Measurements from ENCODE around the gene PIK3C3.
"Not testable (repeated sequence)": the region's sequence is repeated elsewhere in the genome, so short reads cannot be mapped to it uniquely, and the experiment has no call there.

Gene PIK3C3

GRCh38 chr18:42005782-42006181, 50.7 kb downstream of the PIK3C3 start:
- DNase-seq (ENCODE audit: extremely low read depth, low read depth), result no peak
- H3K4me3 ChIP-seq (replicated peaks; ENCODE audit: low read depth, low read length), result no peak overlapping the region
- no peak for TF ChIP-seq CTCF (IDR thresholded peaks at IDR 0.05; ENCODE audit: low read depth, low read length, missing control alignments)

DNA sequence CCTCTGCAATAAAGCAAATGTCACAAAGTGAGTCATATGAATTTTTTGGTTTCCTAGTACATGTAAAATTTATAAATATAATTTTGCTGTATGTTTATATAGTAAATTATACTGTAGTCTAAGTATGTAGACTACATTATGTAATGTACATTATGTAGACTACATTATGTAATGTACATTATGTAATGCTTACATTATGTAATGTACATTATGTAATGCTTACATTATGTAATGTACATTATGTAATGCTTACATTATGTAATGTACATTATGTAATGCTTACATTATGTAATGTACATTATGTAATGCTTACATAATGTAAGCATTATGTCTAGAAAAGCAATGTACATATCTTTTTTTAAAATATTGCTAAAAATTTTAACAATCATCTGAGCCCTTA, 54.4 kb downstream of the PIK3C3 start:
- H3K4me3 ChIP-seq (replicated peaks; ENCODE audit: low read depth, low read length); DNase-seq (ENCODE audit: extremely low read depth, low read depth): not testable (repeated sequence)

DNA sequence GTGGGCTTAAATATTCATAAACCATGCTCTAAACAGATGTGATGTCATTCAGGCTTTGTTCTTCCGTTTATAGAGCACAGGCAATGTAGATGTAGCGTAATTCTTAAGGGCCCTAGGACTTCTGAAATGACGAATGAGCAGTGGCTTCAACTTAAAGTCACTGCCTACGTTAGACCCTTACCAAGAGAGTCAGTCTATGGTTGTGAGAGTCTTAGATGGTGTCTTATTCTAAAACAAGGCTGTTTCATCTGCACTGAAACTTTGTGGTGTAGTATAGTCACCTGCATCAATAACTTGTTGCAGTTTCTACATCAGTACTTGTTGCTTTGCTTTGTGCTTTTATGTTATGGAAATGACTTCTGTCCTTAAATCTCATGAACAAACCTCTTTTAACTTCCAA, 56.0 kb downstream of the PIK3C3 start:
- no peak for DNase-seq (ENCODE audit: extremely low read depth, low read depth)
- TF ChIP-seq CTCF (IDR thresholded peaks at IDR 0.05; ENCODE audit: low read depth, low read length, missing control alignments), result no peak
- no peak overlapping the region for H3K4me3 ChIP-seq (replicated peaks; ENCODE audit: low read depth, low read length)

GRCh38 chr18:42018831-42019230, 63.8 kb downstream of the PIK3C3 start:
- TF ChIP-seq CTCF (IDR thresholded peaks at IDR 0.05; ENCODE audit: low read depth, low read length, missing control alignments), result no peak
- no peak for DNase-seq (ENCODE audit: extremely low read depth, low read depth)
- no peak overlapping the region for H3K4me3 ChIP-seq (replicated peaks; ENCODE audit: low read depth, low read length)

DNA sequence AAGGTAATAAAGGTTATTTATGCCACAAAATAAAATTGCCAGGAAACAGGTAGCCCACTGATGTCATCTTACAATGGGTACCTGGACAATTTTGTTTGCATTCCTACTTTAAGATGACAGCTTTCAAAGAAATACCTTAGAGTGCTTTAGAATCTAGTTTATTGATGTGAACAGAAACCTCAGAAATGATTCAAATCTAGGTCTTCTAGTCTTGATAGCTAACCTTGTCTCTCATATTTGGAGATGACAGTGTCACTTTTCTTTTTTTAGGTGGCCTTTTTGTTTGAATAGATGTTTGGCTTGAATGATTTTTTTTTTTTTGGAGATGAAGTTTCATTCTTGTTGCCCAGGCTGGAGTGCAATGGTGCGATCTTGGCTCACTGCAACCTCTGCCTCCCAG, 69.1 kb downstream of the PIK3C3 start:
- no peak for TF ChIP-seq CTCF (IDR thresholded peaks at IDR 0.05; ENCODE audit: low read depth, low read length, missing control alignments)
- DNase-seq (ENCODE audit: extremely low read depth, low read depth), result no peak
- H3K4me3 ChIP-seq (replicated peaks; ENCODE audit: low read depth, low read length), result no peak overlapping the region

- no peak for DNase-seq (ENCODE audit: extremely low read depth, low read depth)
- no peak for TF ChIP-seq CTCF (IDR thresholded peaks at IDR 0.05; ENCODE audit: low read depth, low read length, missing control alignments)
- H3K4me3 ChIP-seq (replicated peaks; ENCODE audit: low read depth, low read length), result no peak overlapping the region
Measured at GRCh38 chr18:42025491-42025890, 70.5 kb downstream of the PIK3C3 start.

- TF ChIP-seq CTCF (IDR thresholded peaks at IDR 0.05; ENCODE audit: low read depth, low read length, missing control alignments), result no peak
- DNase-seq (ENCODE audit: extremely low read depth, low read depth), result no peak
- H3K4me3 ChIP-seq (replicated peaks; ENCODE audit: low read depth, low read length), result no peak overlapping the region
Measured at GRCh38 chr18:42025974-42026625, 71.1 kb downstream of the PIK3C3 start.
